Esophagus mucosa (tissue), 1 donor: ENCODE measurements around the gene TIFAB. TPM values are rescaled to one million over a fixed set of nuclear protein-coding genes. Genes with fewer than 3 reads are reported as not detected.

ENCODE experiments used
- ATAC-seq: fragments of 200-7000 bp; cut with Tn5 transposase; one replicate; pipeline ENCODE4 v1.9.1; 2020
- total RNA-seq: library from RNA; stranded (reverse); gene quantifications from one replicate; pipeline ENCODE4 v1.2.4, GENCODE V29; 2023
- donor health status: DM: yes; HTN: yes; CAD: no.

Gene TIFAB
- total RNA-seq, 1 donor from 2014 or later, result not detected

DNA sequence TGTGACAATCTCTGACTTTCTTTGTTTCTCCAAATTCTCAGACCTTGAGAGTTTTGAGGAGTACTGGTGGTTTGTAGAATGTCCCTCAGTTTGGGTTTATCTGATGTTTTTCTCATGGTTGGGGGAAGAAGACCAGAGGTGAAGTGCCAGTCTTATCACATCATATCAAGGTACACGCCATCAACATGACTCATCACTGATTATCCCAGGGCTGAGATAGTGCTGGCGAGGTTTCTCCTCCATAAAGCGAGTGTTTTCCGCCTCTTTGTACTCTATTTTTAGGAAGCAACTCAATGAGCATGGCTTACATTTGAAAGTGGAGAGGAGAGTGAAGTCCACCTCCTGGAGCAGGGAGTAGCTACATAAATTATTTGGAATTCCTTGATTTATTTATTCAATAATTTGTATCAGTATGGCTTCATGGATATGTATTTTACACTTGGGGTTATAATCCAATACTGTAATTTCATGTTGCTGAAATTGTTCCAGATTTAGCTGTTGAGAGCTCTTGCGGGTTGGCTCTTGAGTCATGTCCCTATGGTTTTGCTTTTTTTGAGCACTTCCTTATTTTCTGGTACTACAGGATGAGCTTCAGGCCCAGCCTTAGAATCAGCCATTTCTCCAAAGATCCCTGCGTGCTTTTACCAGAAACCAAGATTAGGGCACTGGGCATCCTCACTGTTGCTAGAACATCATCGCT is 28.9 kb downstream of the TIFAB start:
- no peak for ATAC-seq

DNA sequence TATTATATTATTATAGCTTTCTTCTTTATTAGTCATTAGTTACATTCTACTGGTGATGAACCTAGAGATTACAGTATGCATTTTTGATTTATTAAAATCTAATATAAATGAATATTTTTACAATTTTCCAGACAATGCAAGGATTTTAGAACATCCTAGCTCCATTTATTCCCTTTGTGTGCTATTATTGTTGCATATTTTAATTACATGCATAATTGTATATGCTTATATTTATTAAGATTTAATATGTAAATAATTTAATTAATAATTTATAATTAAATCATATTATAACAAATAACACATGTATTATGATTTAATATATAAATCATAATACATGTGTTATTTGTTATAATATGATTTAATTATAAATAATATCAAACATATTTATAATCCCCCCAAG is 29.7 kb downstream of the TIFAB start:
- ATAC-seq, result no peak

DNA sequence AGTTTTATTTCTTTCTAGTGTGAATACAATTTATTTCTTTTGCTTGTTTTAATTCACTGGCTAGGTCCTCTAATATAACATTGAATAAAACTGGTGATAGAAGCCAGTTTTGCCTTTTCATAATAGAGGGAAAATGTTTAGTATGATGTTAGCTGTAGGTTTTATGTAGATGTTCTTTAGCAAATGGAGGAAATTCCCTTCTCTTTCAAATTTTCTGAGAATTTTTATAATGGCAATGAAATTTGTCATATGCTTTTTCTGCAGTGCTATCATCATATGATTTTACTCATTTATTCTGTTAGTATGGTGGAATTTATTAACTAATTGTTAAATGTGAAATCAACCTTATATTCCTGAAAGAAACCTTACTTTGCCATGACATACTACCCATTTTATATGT is 35.1 kb downstream of the TIFAB start:
- no peak for ATAC-seq

DNA sequence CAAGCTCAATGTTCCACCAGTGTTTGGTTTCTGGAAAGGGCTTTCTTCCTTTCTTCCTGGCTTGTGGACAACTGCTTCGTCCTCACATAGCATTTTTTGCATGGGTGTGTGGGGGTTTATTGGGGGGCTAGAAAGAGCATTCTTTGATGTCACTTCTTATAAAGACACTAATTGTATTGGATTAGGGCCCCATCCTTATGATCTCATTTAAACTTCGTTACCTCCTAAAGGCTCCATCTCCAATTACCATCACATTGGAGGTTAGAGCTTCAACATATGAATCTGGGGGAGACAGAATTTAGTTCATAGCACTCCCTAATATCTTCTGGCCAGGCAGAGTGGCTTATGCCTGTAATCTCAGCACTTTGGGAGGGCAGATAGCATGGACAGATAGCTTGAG is 47.1 kb downstream of the TIFAB start:
- no peak for ATAC-seq

DNA sequence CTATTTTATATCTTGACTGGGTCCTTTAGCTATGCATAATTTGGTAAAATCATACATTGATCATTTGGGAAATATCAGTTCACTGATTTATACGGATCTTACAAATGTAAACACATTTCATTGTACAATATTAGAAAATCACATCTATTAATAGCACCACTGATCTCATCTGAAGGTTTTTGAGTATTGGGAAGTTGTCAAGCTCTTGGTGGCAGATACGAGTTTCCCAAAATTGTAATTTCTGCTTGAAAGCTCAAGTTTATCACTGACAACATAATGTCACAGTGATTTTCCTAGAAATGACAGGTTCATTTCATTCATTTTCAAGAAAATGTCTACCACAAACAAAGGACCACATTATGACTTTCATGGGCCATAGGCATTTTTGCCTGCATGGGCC is 50.1 kb downstream of the TIFAB start:
- no peak for ATAC-seq

DNA sequence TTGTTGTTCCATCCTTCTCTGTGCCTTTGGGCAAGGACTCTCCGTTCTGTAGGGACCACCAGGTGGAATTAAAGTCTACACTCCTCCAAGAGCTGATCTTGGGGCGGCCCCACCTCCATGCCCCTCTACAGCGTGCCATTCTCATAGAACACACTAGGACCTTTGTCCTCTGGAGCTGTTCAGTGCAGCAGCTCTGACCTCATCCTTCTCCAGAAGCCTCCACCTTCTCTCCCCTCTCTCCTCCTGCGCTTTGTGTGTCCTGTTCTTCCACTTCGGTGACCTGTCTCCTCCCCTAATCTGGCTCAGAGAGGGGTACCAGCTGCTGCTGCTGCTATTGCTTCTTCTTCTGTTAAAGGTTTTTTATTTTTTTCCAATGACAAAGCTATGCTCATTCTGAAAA is 51.3 kb downstream of the TIFAB start:
- no peak for ATAC-seq

DNA sequence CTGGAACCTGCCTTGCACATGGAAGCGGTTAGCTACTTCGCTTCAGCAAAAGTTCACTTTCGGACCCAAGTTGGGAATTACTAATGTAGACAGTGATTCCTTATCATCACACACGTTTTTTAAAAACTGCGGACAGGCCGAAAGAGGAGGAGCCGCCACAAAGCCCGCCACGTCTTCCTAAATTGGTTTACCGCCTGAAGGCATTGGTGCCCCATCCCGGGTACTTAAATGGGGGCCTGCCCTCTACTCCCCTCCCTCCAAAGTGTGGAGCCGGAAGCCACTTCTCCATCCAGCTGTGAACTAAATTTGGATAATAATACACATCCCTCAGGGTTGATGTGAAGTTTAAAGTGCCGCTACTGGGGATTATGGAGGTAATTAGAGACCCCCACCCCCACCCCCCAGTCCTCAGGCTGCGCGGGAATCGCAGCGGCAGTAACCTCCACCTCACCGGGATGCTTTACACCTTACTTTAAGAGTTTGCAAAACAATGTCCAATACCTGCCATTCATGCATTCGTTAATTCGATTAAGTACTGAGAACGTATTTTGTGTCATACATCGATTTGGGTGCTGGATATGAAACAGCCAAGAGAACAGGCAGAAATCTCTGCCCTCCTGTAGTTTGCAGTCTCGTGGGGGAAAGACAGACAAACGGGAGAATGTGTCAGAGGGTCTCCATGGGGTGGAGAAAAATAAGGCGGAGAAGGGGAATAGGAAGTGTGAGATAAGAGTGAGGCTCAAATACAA is 52.2 kb downstream of the TIFAB start:
- no peak for ATAC-seq

DNA sequence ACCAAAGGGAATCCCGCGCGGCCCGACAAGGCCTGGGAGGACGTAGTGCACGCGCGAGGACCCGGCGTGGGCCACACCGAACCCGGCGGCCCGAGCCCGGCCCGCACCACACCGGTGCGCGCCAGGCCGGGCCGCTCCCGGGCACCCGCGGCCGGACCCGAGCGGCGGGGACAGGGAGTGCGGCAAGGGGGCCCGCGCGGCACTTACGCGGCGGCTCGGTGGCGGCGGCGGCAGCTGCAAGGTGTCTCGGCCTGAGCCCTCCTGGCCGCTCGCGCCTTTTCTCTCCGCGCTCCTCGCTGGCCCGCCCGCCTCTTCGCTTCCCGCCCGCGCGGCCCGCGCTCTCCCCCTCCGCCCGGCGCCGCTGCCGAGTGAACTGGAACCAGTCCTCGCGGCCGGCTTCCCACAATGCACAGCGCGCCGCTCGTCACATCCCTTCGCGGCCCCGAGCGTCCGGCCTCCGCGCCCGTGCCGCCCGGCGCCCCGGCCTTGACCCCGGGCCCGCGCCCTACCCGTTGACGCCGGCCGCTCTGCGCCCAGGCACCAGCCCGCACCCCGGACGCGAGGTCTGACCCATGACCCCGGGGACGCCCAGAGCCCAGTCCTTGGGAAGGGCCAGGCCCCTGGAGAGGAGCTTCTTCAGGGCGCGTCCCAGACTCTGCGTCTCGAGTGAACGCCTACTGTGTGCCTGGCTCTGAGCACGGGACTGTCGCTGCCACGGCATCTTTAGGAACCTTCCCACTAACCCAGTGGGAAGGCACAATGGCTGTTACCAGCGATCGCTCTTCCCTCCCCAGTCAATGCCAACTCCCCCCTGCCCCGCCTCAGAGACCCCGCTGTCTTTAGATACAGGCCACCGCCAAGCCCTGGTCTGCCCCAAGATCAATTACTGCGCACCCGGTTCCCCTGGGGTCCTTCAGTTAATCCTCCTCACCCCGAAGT is 53.0 kb downstream of the TIFAB start, which contains the start of gene MACROH2A1:
Gene MACROH2A1, minus strand, starts transcription at position 377 of the 939 bp plus-strand sequence. CDS start 10,138 bp downstream, outside the sequence.
- ATAC-seq, result peak; percentile 90

DNA sequence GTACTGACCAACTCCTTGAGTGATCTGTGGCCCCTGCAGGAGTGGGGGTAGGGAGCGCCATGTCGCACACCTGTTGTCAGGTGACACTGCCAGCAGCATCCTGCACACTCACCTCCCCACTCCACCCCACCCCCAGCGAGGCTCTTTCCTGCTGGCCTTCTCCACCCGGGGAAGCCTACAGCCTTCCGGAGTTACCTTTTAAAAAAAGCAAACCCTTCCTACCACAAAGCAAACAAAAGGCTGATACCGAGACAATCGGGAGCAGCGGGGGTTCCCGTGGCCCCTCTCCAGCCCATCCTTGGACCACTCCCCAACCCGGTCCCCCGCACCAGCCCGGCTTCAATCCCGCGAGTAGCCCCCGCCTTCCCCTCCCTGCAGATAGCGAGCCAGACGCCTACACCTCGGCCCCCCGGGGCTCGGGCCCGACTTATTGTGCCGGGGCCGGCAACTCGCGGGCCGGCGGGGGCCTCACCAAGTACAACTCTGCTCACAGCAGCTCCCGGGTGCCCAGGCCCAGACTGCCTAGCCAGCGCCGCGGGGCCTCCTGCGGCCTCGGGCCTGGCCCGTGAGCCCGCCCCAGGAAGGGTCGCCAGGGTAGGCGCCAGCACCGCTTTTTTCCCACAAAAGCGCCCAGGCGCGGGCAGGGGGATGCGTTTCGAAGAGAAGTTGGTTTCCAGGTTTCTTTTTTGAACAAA is 53.8 kb downstream of the TIFAB start:
- ATAC-seq, result peak; percentile 65

Other genes with a start within 250 kb of the TIFAB start
- 196 TPM for gene MACROH2A1, start 53.1 kb downstream of the TIFAB start, total RNA-seq
- gene DCANP1, start 5.0 kb downstream of the TIFAB start, total RNA-seq, result not detected
- gene NEUROG1, start 83.6 kb upstream of the TIFAB start, total RNA-seq, result not detected
- 179 TPM for gene CXCL14, start 126.6 kb upstream of the TIFAB start, total RNA-seq